K562 treated with DMSO at 1 percent for 24 hours (cell line): Measurements from ENCODE around the gene MYH7B. TPM values are rescaled to one million over a fixed set of nuclear protein-coding genes. Genes with fewer than 3 reads are reported as not detected.

Experiments used
- total RNA-seq: library from RNA; unstranded; fragments of 300-600 nt; gene quantifications from 2 replicates; pipeline ENCODE4 v1.2.3, GENCODE V29; 2022; ENCODE audit warnings: low read depth; ENCODE audit not compliant: insufficient read depth

MYH7B gene
- not detected in 2 replicates for total RNA-seq

DNA sequence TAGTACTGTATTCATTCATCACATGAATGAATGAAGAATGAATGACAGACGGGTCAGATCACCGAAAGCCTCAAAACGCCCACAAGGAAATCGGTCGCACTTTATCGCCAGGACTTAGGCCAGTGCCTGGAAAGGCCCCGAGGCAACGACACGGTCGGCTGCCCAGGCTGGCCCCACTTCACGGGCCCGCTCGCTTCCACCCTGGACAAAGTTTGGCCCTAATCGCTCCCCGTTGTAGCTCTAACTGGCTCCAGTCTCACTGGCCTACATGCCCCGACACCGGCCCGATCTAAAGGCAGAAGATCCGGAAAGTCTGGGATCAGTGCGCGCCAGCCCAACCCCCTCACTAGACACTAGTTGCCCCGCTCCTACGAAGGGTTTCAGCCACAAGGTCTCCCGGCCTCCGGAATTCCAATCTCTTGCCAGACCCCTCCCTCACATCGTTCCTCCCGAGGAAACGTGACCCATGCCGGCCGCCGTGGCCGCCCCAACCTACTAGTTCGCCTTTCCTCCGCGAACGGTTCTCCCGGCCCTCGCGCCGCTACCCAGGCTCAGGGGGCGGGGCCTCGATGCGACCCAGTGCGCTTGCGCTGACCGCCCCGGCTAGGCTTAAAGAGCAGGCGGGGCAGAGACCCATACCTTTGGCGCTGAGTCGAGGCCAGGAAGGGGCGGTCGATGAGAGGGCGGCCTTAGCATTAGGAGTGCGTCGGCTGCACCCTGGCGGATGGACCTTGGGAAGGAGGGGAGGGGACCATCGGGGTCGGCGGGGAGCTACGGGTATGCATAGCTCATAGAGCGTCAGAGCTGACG is at the start of gene MYH7B, which contains the start of gene GSS:
Gene MYH7B, plus strand, starts transcription at position 638 of the 810 bp plus-strand sequence. CDS start 22,138 bp downstream, outside the sequence.
Gene GSS, minus strand, starts transcription at position 576 of the 810 bp plus-strand sequence. CDS start 3,954 bp downstream, outside the sequence.

Other genes starting within 250 kb of the MYH7B start
- gene NCOA6, start 130.2 kb upstream of the MYH7B start, total RNA-seq = 13.1 and 13.4 TPM in 2 replicates
- gene GGT7, start 83.0 kb upstream of the MYH7B start, total RNA-seq = 57.3 and 60.3 TPM in 2 replicates
- gene ACSS2, start 79.3 kb upstream of the MYH7B start, total RNA-seq = 71.4 and 73.7 TPM in 2 replicates
- 69.9 and 75.5 TPM in 2 replicates for gene GSS, start 62 bp upstream of the MYH7B start, total RNA-seq
- 83.7 and 88.3 TPM in 2 replicates for gene TRPC4AP, start 136.9 kb downstream of the MYH7B start, total RNA-seq
- 29.5 and 33.0 TPM in 2 replicates for gene EDEM2, start 191.5 kb downstream of the MYH7B start, total RNA-seq
- 22.9 and 28.8 TPM in 2 replicates for gene PROCR, start 216.2 kb downstream of the MYH7B start, total RNA-seq